ENCODE results near the gene FANCC. TPM values are rescaled to one million over a fixed set of nuclear protein-coding genes. Genes with fewer than 3 reads are reported as not detected.

The FANCC gene
- total RNA-seq, 1 donor from 2014 or later, result 6.2 TPM

Other genes with a start within 250 kb of the FANCC start
- gene PTCH1, start 199.3 kb upstream of the FANCC start, total RNA-seq, result 2.0 and 2.8 TPM in 2 replicates